H9 (cell line): Measurements from ENCODE around the gene ZNF423. TPM values are rescaled to one million over a fixed set of nuclear protein-coding genes. Genes with fewer than 3 reads are reported as not detected.

Experiments
- DNase-seq: peaks from one replicate; pipeline ENCODE4 v3.0.0-alpha.2; 2017
- H2AFZ ChIP-seq: one replicate; pipeline ENCODE4 v1.6.1; 2013; ENCODE audit warnings: mild to moderate bottlenecking, low read length, control low read depth, moderate library complexity
- H2AK5ac ChIP-seq: 2 replicates; pipeline ENCODE4 v1.6.1; 2013; ENCODE audit warnings: low read length, control low read depth, mixed read lengths; ENCODE audit not compliant: insufficient read length
- H2BK120ac ChIP-seq: one replicate; pipeline ENCODE4 v1.6.1; 2013; ENCODE audit warnings: low read depth, mild to moderate bottlenecking, low read length, control low read depth, inconsistent platforms; ENCODE audit not compliant: poor library complexity, severe bottlenecking
- H2BK12ac ChIP-seq: 2 replicates; pipeline ENCODE4 v1.6.1; 2013; ENCODE audit warnings: low read length, control low read depth, mixed read lengths, low read depth; ENCODE audit not compliant: insufficient read length
- H2BK15ac ChIP-seq: 2 replicates; pipeline ENCODE4 v1.6.1; 2013; ENCODE audit warnings: low read depth, low read length, control low read depth
- H2BK20ac ChIP-seq: one replicate; pipeline ENCODE4 v1.6.1; 2013; ENCODE audit warnings: low read depth, mild to moderate bottlenecking, low read length, control low read depth, inconsistent platforms; ENCODE audit not compliant: poor library complexity, severe bottlenecking
- H2BK5ac ChIP-seq: 2 replicates; pipeline ENCODE4 v1.6.1; 2013; ENCODE audit warnings: low read length, control low read depth, mixed read lengths; ENCODE audit not compliant: insufficient read length
- H3K14ac ChIP-seq: 2 replicates; pipeline ENCODE4 v1.6.1; 2013; ENCODE audit warnings: low read length, control low read depth; ENCODE audit not compliant: insufficient read depth
- H3K18ac ChIP-seq: 2 replicates; pipeline ENCODE4 v1.6.1; 2013; ENCODE audit warnings: low read depth, mild to moderate bottlenecking, mixed read lengths, low read length, control low read depth; ENCODE audit not compliant: insufficient read length
- H3K23ac ChIP-seq: 2 replicates; pipeline ENCODE4 v1.6.1; 2013; ENCODE audit warnings: low read length, control low read depth, mixed read lengths, low read depth; ENCODE audit not compliant: insufficient read length
- H3K23me2 ChIP-seq: 2 replicates; pipeline ENCODE4 v1.6.1; 2013; ENCODE audit warnings: low read depth, mild to moderate bottlenecking, mixed read lengths, low read length, control low read depth; ENCODE audit not compliant: insufficient read length, poor library complexity, severe bottlenecking
- H3K27ac ChIP-seq: 2 replicates; pipeline ENCODE4 v1.5.1; 2013; ENCODE audit warnings: low read length, control low read depth, mixed read lengths, low read depth; ENCODE audit not compliant: insufficient read length
- H3K27me3 ChIP-seq: 2 replicates; pipeline ENCODE4 v1.6.1; 2013; ENCODE audit warnings: low read length, control low read depth, inconsistent platforms; ENCODE audit not compliant: insufficient read depth
- H3K4ac ChIP-seq: 2 replicates; pipeline ENCODE4 v1.6.1; 2013; ENCODE audit warnings: low read depth, mild to moderate bottlenecking, control low read depth, inconsistent platforms, low read length, moderate library complexity
- H3K4me1 ChIP-seq: 2 replicates; pipeline ENCODE4 v1.6.1; 2013; ENCODE audit warnings: low read length, control low read depth, inconsistent platforms; ENCODE audit not compliant: insufficient read depth
- H3K4me2 ChIP-seq: 2 replicates; pipeline ENCODE4 v1.6.1; 2013; ENCODE audit warnings: low read length, control low read depth, mixed read lengths; ENCODE audit not compliant: insufficient read length, insufficient read depth
- H3K56ac ChIP-seq: 2 replicates; pipeline ENCODE4 v1.6.1; 2013; ENCODE audit warnings: low read depth, mild to moderate bottlenecking, mixed read lengths, low read length, control low read depth; ENCODE audit not compliant: insufficient read length
- H3K79me1 ChIP-seq: 2 replicates; pipeline ENCODE4 v1.6.1; 2013; ENCODE audit warnings: low read depth, mild to moderate bottlenecking, moderate library complexity, low read length, control low read depth, inconsistent platforms; ENCODE audit not compliant: insufficient read depth, poor library complexity, severe bottlenecking
- H3K79me2 ChIP-seq: 2 replicates; pipeline ENCODE4 v1.6.1; 2013; ENCODE audit warnings: low read length, control low read depth, inconsistent platforms; ENCODE audit not compliant: insufficient read depth
- H3K9ac ChIP-seq: 2 replicates; pipeline ENCODE4 v1.6.1; 2013; ENCODE audit warnings: low read length, control low read depth, mixed read lengths; ENCODE audit not compliant: insufficient read length; ENCODE audit errors: extremely low read depth
- H3K9me3 ChIP-seq: one replicate; pipeline ENCODE4 v1.6.1; 2013; ENCODE audit warnings: low read depth, low read length, inconsistent platforms; ENCODE audit not compliant: control insufficient read depth
- H3T11ph ChIP-seq: one replicate; pipeline ENCODE4 v1.6.1; 2013; ENCODE audit warnings: mild to moderate bottlenecking, low read length, control low read depth, inconsistent platforms
- H4K20me1 ChIP-seq: one replicate; pipeline ENCODE4 v1.6.1; 2013; ENCODE audit not compliant: control insufficient read depth, insufficient read length, insufficient read depth
- H4K5ac ChIP-seq: 2 replicates; pipeline ENCODE4 v1.6.1; 2013; ENCODE audit warnings: low read depth, mild to moderate bottlenecking, mixed read lengths, low read length, control low read depth; ENCODE audit not compliant: insufficient read length
- H4K8ac ChIP-seq: replicated peaks from 2 replicates; pipeline ENCODE4 v1.6.1; 2013; ENCODE audit warnings: low read length, control low read depth, mixed read lengths, low read depth; ENCODE audit not compliant: insufficient read length
- H4K91ac ChIP-seq: 2 replicates; pipeline ENCODE4 v1.6.1; 2013; ENCODE audit warnings: low read depth, mild to moderate bottlenecking, moderate library complexity, mixed read lengths, low read length, control low read depth; ENCODE audit not compliant: insufficient read length
- H3K27ac Mint-ChIP-seq, 3 experiments: 2 replicates in 2 of 3; 3 replicates in 1 of 3; pipeline ENCODE4 v1.8.0; 2020 to 2021; ENCODE audit warnings: mixed read lengths in 3 of 3, mild to moderate bottlenecking in 1 of 3, moderate library complexity in 1 of 3
- H3K27me3 Mint-ChIP-seq: 2 replicates; pipeline ENCODE4 v1.8.0; 2021; ENCODE audit warnings: low read depth, mild to moderate bottlenecking, moderate library complexity, mixed read lengths
- H3K36me3 Mint-ChIP-seq, 3 experiments: 2 replicates in 2 of 3; 3 replicates in 1 of 3; pipeline ENCODE4 v1.8.0; 2020 to 2021; ENCODE audit warnings: low read depth in 3 of 3, mixed read lengths in 3 of 3; ENCODE audit not compliant: insufficient read depth in 1 of 3
- H3K4me1 Mint-ChIP-seq, 2 experiments: 2 replicates each; pipeline ENCODE4 v1.8.0; 2020; ENCODE audit warnings: mixed read lengths in 2 of 2
- H3K4me3 Mint-ChIP-seq, 2 experiments: 2 replicates in 1 of 2; 3 replicates in 1 of 2; pipeline ENCODE4 v1.8.0; 2020 to 2021; ENCODE audit warnings: mild to moderate bottlenecking in 2 of 2, mixed read lengths in 2 of 2, moderate library complexity in 1 of 2
- H3K9me3 Mint-ChIP-seq, 2 experiments: 2 replicates in 1 of 2; 3 replicates in 1 of 2; pipeline ENCODE4 v1.8.0; 2020; ENCODE audit warnings: mild to moderate bottlenecking in 2 of 2, mixed read lengths in 2 of 2, moderate library complexity in 1 of 2
- WGBS: extraction: QIAGEN DNeasy Blood & Tissue Kit; methylation state at CpG from one replicate; pipeline ENCODE4 v1.1.7; 2013; ENCODE audit warnings: missing lambda C conversion rate, low lambda C conversion rate, mixed read lengths; ENCODE audit not compliant: insufficient read length; ENCODE audit errors: extremely low coverage; 5-methylcytosine and 5-hydroxymethylcytosine counted together
- total RNA-seq: library from RNA; stranded (reverse); gene quantifications from 2 replicates; pipeline ENCODE4 v1.2.1, GENCODE V29; 2021
- TF ChIP-seq, protein P1 (sequence below): fragments of 200-600 bp; sonication (generic); conservative IDR thresholded peaks from 3 replicates; pipeline ENCODE4 v1.8.0; 2021; ENCODE audit warnings: antibody characterized with exemption, mild to moderate bottlenecking

ZNF423 gene
- total RNA-seq, 1 experiment from 2014 or later, result 51.5 TPM

DNA sequence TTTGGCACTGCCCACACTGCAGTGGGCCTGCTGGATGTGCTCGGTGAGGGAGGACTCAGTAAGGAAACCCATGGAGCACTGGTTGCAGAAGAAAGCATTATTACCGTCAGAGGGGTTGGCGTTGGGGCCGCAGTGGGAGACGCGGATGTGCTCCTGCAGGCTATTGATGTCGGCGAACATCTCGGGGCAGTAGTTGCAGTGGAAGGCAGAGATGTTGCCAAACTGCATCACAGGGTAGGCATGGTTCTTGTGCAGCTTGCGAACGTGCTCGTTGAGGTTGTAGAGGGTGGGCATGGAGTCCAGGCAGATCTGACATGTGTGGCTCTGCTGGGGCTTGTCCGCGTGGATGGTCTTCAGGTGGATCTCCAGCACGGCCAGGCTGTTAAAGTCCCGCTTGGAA, 218.4 kb downstream of the ZNF423 start:
- Histone ChIP-seq H3K56ac (no peak overlapping the region), H2AK5ac (no peak overlapping the region), H3K23me2 (no peaks in the 10 kb centered on the region), H3K23ac (no peak overlapping the region), H2BK15ac (no peak overlapping the region), H3K27ac (no peak overlapping the region), H2BK20ac (no peak overlapping the region), H3K79me1 (no peaks in the 10 kb centered on the region), H2BK120ac (no peak overlapping the region), H3K4ac (no peak overlapping the region), H2AFZ (no peak overlapping the region), H3K79me2 (no peaks in the 10 kb centered on the region), H3K9ac (no peak overlapping the region), H2BK12ac (no peak overlapping the region), H4K91ac (no peak overlapping the region), H3K18ac (no peak overlapping the region), H4K20me1 (no peaks in the 10 kb centered on the region), H4K8ac (no peak overlapping the region), H3K27me3 (no peaks in the 10 kb centered on the region), H4K5ac (no peak overlapping the region), H3K14ac (no peak overlapping the region), H3K4me2 (no peak overlapping the region), H2BK5ac (no peak overlapping the region), H3K9me3 (no peaks in the 10 kb centered on the region), H3K4me1 (peaks cover 12% of the 10 kb centered on the region; the same call in 1 of the 2 replicates), H3T11ph (no peak overlapping the region)
- H3K27me3 Mint-ChIP-seq, result no peaks in the 10 kb centered on the region
- no peak overlapping the region for H3K4me3 Mint-ChIP-seq
- H3K9me3 Mint-ChIP-seq, result no peaks in the 10 kb centered on the region; a peak in 1 of 5 replicates
- TF ChIP-seq, protein P1, sequence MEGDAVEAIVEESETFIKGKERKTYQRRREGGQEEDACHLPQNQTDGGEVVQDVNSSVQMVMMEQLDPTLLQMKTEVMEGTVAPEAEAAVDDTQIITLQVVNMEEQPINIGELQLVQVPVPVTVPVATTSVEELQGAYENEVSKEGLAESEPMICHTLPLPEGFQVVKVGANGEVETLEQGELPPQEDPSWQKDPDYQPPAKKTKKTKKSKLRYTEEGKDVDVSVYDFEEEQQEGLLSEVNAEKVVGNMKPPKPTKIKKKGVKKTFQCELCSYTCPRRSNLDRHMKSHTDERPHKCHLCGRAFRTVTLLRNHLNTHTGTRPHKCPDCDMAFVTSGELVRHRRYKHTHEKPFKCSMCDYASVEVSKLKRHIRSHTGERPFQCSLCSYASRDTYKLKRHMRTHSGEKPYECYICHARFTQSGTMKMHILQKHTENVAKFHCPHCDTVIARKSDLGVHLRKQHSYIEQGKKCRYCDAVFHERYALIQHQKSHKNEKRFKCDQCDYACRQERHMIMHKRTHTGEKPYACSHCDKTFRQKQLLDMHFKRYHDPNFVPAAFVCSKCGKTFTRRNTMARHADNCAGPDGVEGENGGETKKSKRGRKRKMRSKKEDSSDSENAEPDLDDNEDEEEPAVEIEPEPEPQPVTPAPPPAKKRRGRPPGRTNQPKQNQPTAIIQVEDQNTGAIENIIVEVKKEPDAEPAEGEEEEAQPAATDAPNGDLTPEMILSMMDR, result no peak
- no peak for DNase-seq
- peak overlapping the region in 1 of 3 experiments; percentile 85; a peak in 2 of 7 replicates for H3K27ac Mint-ChIP-seq
- peaks cover 27 to 38% (median 29%) of the 10 kb centered on the region in 3 experiments for H3K36me3 Mint-ChIP-seq
- peaks cover 38 to 46% of the 10 kb centered on the region in 2 experiments for H3K4me1 Mint-ChIP-seq
- no CpG with 5 or more reads among the region's 16 CpGs for WGBS
